Gastrocnemius medialis (tissue), 4 donors: ENCODE data around the gene THSD4. TPM values are rescaled to one million over a fixed set of nuclear protein-coding genes. Genes with fewer than 3 reads are reported as not detected.

ENCODE experiments used
- ATAC-seq, 2 donors: fragments of 150-250 bp; one replicate each; pipeline ENCODE4 v1.9.1; 2016
- DNase-seq, 2 donors: peaks; one replicate each; pipeline ENCODE4 v3.0.0-alpha.2; 2019
- H3K27ac ChIP-seq, 4 donors: fragments of 200-600 bp; sonication (generic); 1 replicate in 1 of 4; 2 replicates in 3 of 4; pipeline ENCODE4 v1.5.1; 2016 to 2018; ENCODE audit warnings: mild to moderate bottlenecking in 2 of 4, moderate library complexity in 1 of 4
- H3K27me3 ChIP-seq, 3 donors: fragments of 200-600 bp; sonication (generic) in 2 of 3; 1 replicate in 1 of 3; 2 replicates in 2 of 3; pipeline versions ENCODE4 v1.5.1 to v1.6.0; 2016 to 2019; ENCODE audit warnings: mild to moderate bottlenecking in 1 of 3, moderate library complexity in 1 of 3
- H3K36me3 ChIP-seq, 2 donors: fragments of 200-600 bp; sonication (generic) in 1 of 2; one replicate each; pipeline ENCODE4 v1.5.1; 2017 to 2018
- H3K4me1 ChIP-seq, 2 donors: fragments of 200-600 bp; sonication (generic) in 1 of 2; one replicate each; pipeline ENCODE4 v1.5.1; 2016 to 2017; ENCODE audit warnings: mild to moderate bottlenecking in 2 of 2
- H3K4me3 ChIP-seq, 4 donors: fragments of 200-600 bp; sonication (generic) in 3 of 4; 1 replicate in 1 of 4; 2 replicates in 3 of 4; pipeline ENCODE4 v1.5.1; 2016 to 2019; ENCODE audit warnings: mild to moderate bottlenecking in 2 of 4
- H3K9me3 ChIP-seq, 3 donors: fragments of 200-600 bp; sonication (generic) in 2 of 3; 1 replicate in 1 of 3; 2 replicates in 2 of 3; pipeline ENCODE4 v1.5.1; 2016 to 2019
- POLR2A ChIP-seq, 2 donors: fragments of 450-650 bp; IDR thresholded peaks; one replicate each; pipeline ENCODE4 v1.6.1; 2017; ENCODE audit warnings: antibody characterized with exemption in 2 of 2, mild to moderate bottlenecking in 2 of 2, moderate library complexity in 2 of 2
- in situ Hi-C, 4 donors: fragments of 200-750 bp; cut with MboI; loops; one replicate each; pipeline versions ENCODE4 v1.15.0 to v1.8.0; 2017; ENCODE audit warnings: low sequenced_read_pairs in 4 of 4
- intact Hi-C: fragments of 100-400 bp; cut with DNase I; formaldehyde crosslinking; loops from one replicate; pipeline ENCODE4 v1.15.1; 2023; ENCODE audit warnings: low total_unique reads
- total RNA-seq, 4 donors: library from RNA; depleted of rRNA; stranded (reverse); fragments of >200 nt; gene quantifications; one replicate each; pipeline versions ENCODE4 v1.1.0 to v1.2.3, GENCODE V29; 2016
- TF ChIP-seq, protein P1 (sequence below), 5 experiments: fragments of 450-650 bp in 3 of 5; fragments of 200-600 bp in 2 of 5; sonication (generic) in 2 of 5; IDR thresholded peaks in 4 of 5; conservative IDR thresholded peaks in 1 of 5; 1 replicate in 4 of 5; 2 replicates in 1 of 5; pipeline ENCODE4 v1.5.1; 2016 to 2019; ENCODE audit warnings: antibody characterized with exemption in 5 of 5, mild to moderate bottlenecking in 3 of 5, moderate library complexity in 3 of 5

Gene THSD4
- total RNA-seq, 4 donors from 2014 or later, result 0.35 to 3.1 (median 0.60) TPM

- no peaks in the 10 kb centered on the region for H3K4me1 ChIP-seq
- intact Hi-C loops (no loop called here), in situ Hi-C loops (loop anchor here in 1 of 4 donors (25.0 kb wide), 1 partner anchor 603 kb away; no protein-coding TSS in a partner anchor)
- H3K9me3 ChIP-seq, result no peaks in the 10 kb centered on the region
- H3K4me3 ChIP-seq, result no peak overlapping the region
- TF ChIP-seq POLR2A (IDR thresholded peaks at IDR 0.05), result no peak
- TF ChIP-seq, protein P1, sequence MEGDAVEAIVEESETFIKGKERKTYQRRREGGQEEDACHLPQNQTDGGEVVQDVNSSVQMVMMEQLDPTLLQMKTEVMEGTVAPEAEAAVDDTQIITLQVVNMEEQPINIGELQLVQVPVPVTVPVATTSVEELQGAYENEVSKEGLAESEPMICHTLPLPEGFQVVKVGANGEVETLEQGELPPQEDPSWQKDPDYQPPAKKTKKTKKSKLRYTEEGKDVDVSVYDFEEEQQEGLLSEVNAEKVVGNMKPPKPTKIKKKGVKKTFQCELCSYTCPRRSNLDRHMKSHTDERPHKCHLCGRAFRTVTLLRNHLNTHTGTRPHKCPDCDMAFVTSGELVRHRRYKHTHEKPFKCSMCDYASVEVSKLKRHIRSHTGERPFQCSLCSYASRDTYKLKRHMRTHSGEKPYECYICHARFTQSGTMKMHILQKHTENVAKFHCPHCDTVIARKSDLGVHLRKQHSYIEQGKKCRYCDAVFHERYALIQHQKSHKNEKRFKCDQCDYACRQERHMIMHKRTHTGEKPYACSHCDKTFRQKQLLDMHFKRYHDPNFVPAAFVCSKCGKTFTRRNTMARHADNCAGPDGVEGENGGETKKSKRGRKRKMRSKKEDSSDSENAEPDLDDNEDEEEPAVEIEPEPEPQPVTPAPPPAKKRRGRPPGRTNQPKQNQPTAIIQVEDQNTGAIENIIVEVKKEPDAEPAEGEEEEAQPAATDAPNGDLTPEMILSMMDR (IDR thresholded peaks at IDR 0.05 in 4 of 5, conservative IDR thresholded peaks at IDR 0.05 in 1 of 5), result no peak
- H3K27me3 ChIP-seq, result no peaks in the 10 kb centered on the region
- H3K36me3 ChIP-seq, result no peaks in the 10 kb centered on the region
- DNase-seq, result no peak
- H3K27ac ChIP-seq, result no peak overlapping the region
- ATAC-seq, result no peak
Observed at GRCh38 chr15:71559616-71560015, 444.3 kb downstream of the THSD4 start.

- in situ Hi-C loops (loop anchor here in 1 of 4 donors (25.0 kb wide), 1 partner anchor 600 kb away; no protein-coding TSS in a partner anchor), intact Hi-C loops (no loop called here)
- TF ChIP-seq, protein P1 (IDR thresholded peaks at IDR 0.05 in 4 of 5, conservative IDR thresholded peaks at IDR 0.05 in 1 of 5), result no peak
- H3K27me3 ChIP-seq, result no peaks in the 10 kb centered on the region
- no peaks in the 10 kb centered on the region for H3K9me3 ChIP-seq
- ATAC-seq (no peak), DNase-seq (no peak)
- H3K27ac ChIP-seq, result no peak overlapping the region
- no peak overlapping the region for H3K4me3 ChIP-seq
- H3K4me1 ChIP-seq, result no peaks in the 10 kb centered on the region
- no peaks in the 10 kb centered on the region for H3K36me3 ChIP-seq
Observed at GRCh38 chr15:71562251-71562650, 447.0 kb downstream of the THSD4 start.

DNA sequence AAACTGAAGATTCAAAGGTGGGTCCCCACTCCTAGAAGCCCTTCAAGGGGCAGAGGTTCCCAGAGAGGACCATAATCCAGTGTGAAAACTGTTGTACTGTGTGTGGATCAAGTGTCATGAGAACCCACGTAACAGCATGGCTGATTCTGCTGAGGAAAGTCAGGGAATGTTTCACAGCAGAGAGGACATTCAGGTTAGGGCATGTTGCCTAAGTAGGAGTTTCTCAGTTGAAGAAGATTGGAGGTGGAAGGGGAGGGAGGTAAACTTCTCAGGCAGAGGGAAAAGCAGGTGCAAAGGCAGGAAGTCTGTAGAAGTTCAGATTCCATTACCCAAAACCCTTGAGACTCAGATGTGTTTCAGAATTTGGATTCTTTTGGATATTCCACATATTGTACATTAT, 448.9 kb downstream of the THSD4 start:
- TF ChIP-seq, protein P1 (IDR thresholded peaks at IDR 0.05 in 4 of 5, conservative IDR thresholded peaks at IDR 0.05 in 1 of 5), result no peak
- TF ChIP-seq POLR2A (IDR thresholded peaks at IDR 0.05), result no peak
- no peaks in the 10 kb centered on the region for H3K27me3 ChIP-seq
- no peaks in the 10 kb centered on the region for H3K36me3 ChIP-seq
- H3K4me1 ChIP-seq, result no peaks in the 10 kb centered on the region
- H3K27ac ChIP-seq, result no peak overlapping the region
- H3K9me3 ChIP-seq, result no peaks in the 10 kb centered on the region
- no peak for DNase-seq
- H3K4me3 ChIP-seq, result no peak overlapping the region
- intact Hi-C loops (no loop called here), in situ Hi-C loops (loop anchor here in 1 of 4 donors (25.0 kb wide), 1 partner anchor 598 kb away; no protein-coding TSS in a partner anchor)
- ATAC-seq, result no peak

GRCh38 chr15:71565006-71565405, 449.7 kb downstream of the THSD4 start:
- intact Hi-C loops, result no loop called here
- Histone ChIP-seq H3K4me3 (no peak overlapping the region), H3K4me1 (no peaks in the 10 kb centered on the region), H3K36me3 (no peaks in the 10 kb centered on the region), H3K27ac (no peak overlapping the region), H3K27me3 (no peaks in the 10 kb centered on the region), H3K9me3 (no peaks in the 10 kb centered on the region)
- no peak for DNase-seq
- ATAC-seq, result no peak
- no peak for TF ChIP-seq POLR2A (IDR thresholded peaks at IDR 0.05)
- TF ChIP-seq, protein P1 (IDR thresholded peaks at IDR 0.05 in 4 of 5, conservative IDR thresholded peaks at IDR 0.05 in 1 of 5), result no peak
- in situ Hi-C loops, result loop anchor here in 1 of 4 donors (25.0 kb wide), 1 partner anchor 597 kb away; no protein-coding TSS in a partner anchor

DNA sequence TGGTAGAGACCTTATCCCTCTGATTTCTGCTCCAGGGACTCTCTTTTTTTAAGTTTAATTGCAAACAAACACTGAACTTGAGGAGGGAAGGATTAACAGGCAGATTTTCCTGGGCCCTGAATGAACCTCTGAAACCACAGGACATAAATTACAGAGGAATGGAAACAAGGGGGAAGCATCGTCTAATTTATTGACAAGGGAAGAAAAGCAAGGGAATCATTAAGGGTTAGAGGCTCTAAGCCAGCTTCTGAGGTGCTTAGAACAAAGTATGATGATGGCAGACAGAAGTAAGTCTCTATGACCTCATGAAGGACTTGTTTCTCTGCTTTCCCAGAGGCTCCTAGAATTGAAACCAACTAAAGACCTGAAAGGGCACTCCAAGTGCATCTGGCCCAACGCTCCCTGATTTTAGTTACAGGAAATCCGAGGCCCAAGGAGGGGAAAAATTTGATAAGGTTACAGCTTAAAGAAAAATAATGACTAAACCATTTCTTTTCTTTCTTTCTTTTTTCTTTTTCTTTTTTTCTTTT, 450.4 kb downstream of the THSD4 start:
- intact Hi-C loops, result no loop called here
- in situ Hi-C loops, result loop anchor here in 1 of 4 donors (25.0 kb wide), 1 partner anchor 597 kb away; no protein-coding TSS in a partner anchor
- no peak for ATAC-seq

More for the DNA sequence above, 450.4 kb downstream of the THSD4 start:
- Histone ChIP-seq H3K27me3 (no peaks in the 10 kb centered on the region), H3K36me3 (no peaks in the 10 kb centered on the region), H3K4me1 (no peaks in the 10 kb centered on the region), H3K27ac (no peak overlapping the region), H3K9me3 (no peaks in the 10 kb centered on the region), H3K4me3 (no peak overlapping the region)
- TF ChIP-seq POLR2A (IDR thresholded peaks at IDR 0.05), result no peak
- TF ChIP-seq, protein P1 (IDR thresholded peaks at IDR 0.05 in 4 of 5, conservative IDR thresholded peaks at IDR 0.05 in 1 of 5), result no peak
- no peak for DNase-seq
